HG03135 (cell line): Measurements from ENCODE around the gene MYO5B.

ENCODE experiments used
- ATAC-seq: cut with Tn5 transposase; IDR thresholded peaks from one replicate; pipeline ENCODE4 v1.9.1; 2021; ENCODE audit warnings: mild to moderate bottlenecking, moderate library complexity; ENCODE audit not compliant: unreplicated experiment

The MYO5B gene

GRCh38 chr18:50024466-50024865 lies 170.5 kb downstream of the MYO5B start:
- ATAC-seq = no peak

- ATAC-seq = no peak
Measured at GRCh38 chr18:50022985-50023384, 172.0 kb downstream of the MYO5B start.

- no peak for ATAC-seq
Measured at GRCh38 chr18:50014606-50015005, 180.3 kb downstream of the MYO5B start.

GRCh38 chr18:50013363-50014138 lies 181.4 kb downstream of the MYO5B start:
- ATAC-seq = no peak

- ATAC-seq = no peak
Measured at GRCh38 chr18:50011813-50012435, 183.0 kb downstream of the MYO5B start.

GRCh38 chr18:50009773-50010335 lies 185.1 kb downstream of the MYO5B start:
- peak; percentile 83 for ATAC-seq

GRCh38 chr18:50008306-50008705 lies 186.6 kb downstream of the MYO5B start:
- ATAC-seq = no peak

- no peak for ATAC-seq
Measured at GRCh38 chr18:50006470-50007046, 188.4 kb downstream of the MYO5B start.

- no peak for ATAC-seq
Measured at GRCh38 chr18:50004013-50004412, 190.9 kb downstream of the MYO5B start.

- ATAC-seq = no peak
Measured at GRCh38 chr18:50002781-50003180, 192.2 kb downstream of the MYO5B start.

- no peak for ATAC-seq
Measured at GRCh38 chr18:50000227-50000626, 194.7 kb downstream of the MYO5B start.

GRCh38 chr18:49999128-49999527 lies 195.8 kb downstream of the MYO5B start:
- no peak for ATAC-seq

GRCh38 chr18:49997558-49997957 lies 197.4 kb downstream of the MYO5B start:
- no peak for ATAC-seq

- no peak for ATAC-seq
Measured at GRCh38 chr18:49994410-49994809, 200.5 kb downstream of the MYO5B start.

GRCh38 chr18:49993299-49993698 lies 201.6 kb downstream of the MYO5B start:
- ATAC-seq = no peak

GRCh38 chr18:49988733-49989132 lies 206.2 kb downstream of the MYO5B start:
- no peak for ATAC-seq

- ATAC-seq = no peak
Measured at GRCh38 chr18:49988101-49988500, 206.8 kb downstream of the MYO5B start.

- no peak for ATAC-seq
Measured at GRCh38 chr18:49985236-49985635, 209.7 kb downstream of the MYO5B start.

- ATAC-seq = no peak
Measured at GRCh38 chr18:49980896-49981295, 214.1 kb downstream of the MYO5B start.

GRCh38 chr18:49976795-49977560 lies 218.0 kb downstream of the MYO5B start:
- no peak for ATAC-seq

GRCh38 chr18:49976001-49976400 lies 218.9 kb downstream of the MYO5B start:
- no peak for ATAC-seq
